Tibial artery (tissue), 4 donors: ENCODE results near the gene TEX48.
A peak's percentile ranks its signal among the peaks of the same experiment; 100 is the strongest.

Experiments used
- DNase-seq, 2 donors: peaks; one replicate each; pipeline ENCODE4 v3.0.0-alpha.2; 2019
- H3K27ac ChIP-seq, 2 donors: fragments of 200-600 bp; sonication (generic) in 1 of 2; 1 replicate in 1 of 2; 2 replicates in 1 of 2; pipeline ENCODE4 v1.5.1; 2018 to 2019; ENCODE audit warnings: mild to moderate bottlenecking in 1 of 2
- H3K27me3 ChIP-seq, 2 donors: fragments of 200-600 bp; sonication (generic) in 1 of 2; one replicate each; pipeline versions ENCODE4 v1.5.1 to v1.6.0; 2016 to 2019
- H3K36me3 ChIP-seq, 3 donors: fragments of 200-600 bp; sonication (generic) in 2 of 3; one replicate each; pipeline ENCODE4 v1.5.1; 2016 to 2019; ENCODE audit warnings: mild to moderate bottlenecking in 2 of 3
- H3K4me1 ChIP-seq, 4 donors: fragments of 200-600 bp; sonication (generic) in 2 of 4; 1 replicate in 3 of 4; 2 replicates in 1 of 4; pipeline ENCODE4 v1.5.1; 2016 to 2019
- H3K4me3 ChIP-seq, 2 donors: fragments of 200-600 bp; sonication (generic) in 1 of 2; 1 replicate in 1 of 2; 2 replicates in 1 of 2; pipeline ENCODE4 v1.5.1; 2018 to 2019; ENCODE audit warnings: mild to moderate bottlenecking in 2 of 2
- H3K9me3 ChIP-seq, 3 donors: fragments of 200-600 bp; sonication (generic) in 1 of 3; one replicate each; pipeline ENCODE4 v1.5.1; 2016 to 2019
- intact Hi-C: fragments of 100-400 bp; cut with DNase I; formaldehyde crosslinking; loops from one replicate; pipeline ENCODE4 v1.15.0; 2023; ENCODE audit warnings: low total_unique reads
- TF ChIP-seq, protein P1 (sequence below), 2 experiments: fragments of 200-600 bp in 1 of 2; fragments of 450-650 bp in 1 of 2; IDR thresholded peaks; one replicate each; pipeline ENCODE4 v1.5.1; 2017 to 2019; ENCODE audit warnings: antibody characterized with exemption in 2 of 2, mild to moderate bottlenecking in 1 of 2, moderate library complexity in 1 of 2

Gene TEX48

GRCh38 chr9:114621975-114622609 lies 59.9 kb downstream of the TEX48 start:
- Histone ChIP-seq H3K4me1 (peaks cover 0 to 4% (median 2%) of the 10 kb centered on the region in 4 donors), H3K27me3 (no peaks in the 10 kb centered on the region), H3K4me3 (no peak overlapping the region), H3K36me3 (peaks cover 0 to 21% (median 7%) of the 10 kb centered on the region in 3 donors), H3K9me3 (no peaks in the 10 kb centered on the region), H3K27ac (no peak overlapping the region)
- intact Hi-C loops = no loop called here
- TF ChIP-seq, protein P1, sequence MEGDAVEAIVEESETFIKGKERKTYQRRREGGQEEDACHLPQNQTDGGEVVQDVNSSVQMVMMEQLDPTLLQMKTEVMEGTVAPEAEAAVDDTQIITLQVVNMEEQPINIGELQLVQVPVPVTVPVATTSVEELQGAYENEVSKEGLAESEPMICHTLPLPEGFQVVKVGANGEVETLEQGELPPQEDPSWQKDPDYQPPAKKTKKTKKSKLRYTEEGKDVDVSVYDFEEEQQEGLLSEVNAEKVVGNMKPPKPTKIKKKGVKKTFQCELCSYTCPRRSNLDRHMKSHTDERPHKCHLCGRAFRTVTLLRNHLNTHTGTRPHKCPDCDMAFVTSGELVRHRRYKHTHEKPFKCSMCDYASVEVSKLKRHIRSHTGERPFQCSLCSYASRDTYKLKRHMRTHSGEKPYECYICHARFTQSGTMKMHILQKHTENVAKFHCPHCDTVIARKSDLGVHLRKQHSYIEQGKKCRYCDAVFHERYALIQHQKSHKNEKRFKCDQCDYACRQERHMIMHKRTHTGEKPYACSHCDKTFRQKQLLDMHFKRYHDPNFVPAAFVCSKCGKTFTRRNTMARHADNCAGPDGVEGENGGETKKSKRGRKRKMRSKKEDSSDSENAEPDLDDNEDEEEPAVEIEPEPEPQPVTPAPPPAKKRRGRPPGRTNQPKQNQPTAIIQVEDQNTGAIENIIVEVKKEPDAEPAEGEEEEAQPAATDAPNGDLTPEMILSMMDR (IDR thresholded peaks at IDR 0.05) = no peak
- DNase-seq = no peak

GRCh38 chr9:114621561-114621960 lies 60.4 kb downstream of the TEX48 start:
- intact Hi-C loops = no loop called here
- TF ChIP-seq, protein P1 (IDR thresholded peaks at IDR 0.05) = no peak
- Histone ChIP-seq H3K27ac (no peak overlapping the region), H3K4me1 (peaks cover 0 to 10% (median 2%) of the 10 kb centered on the region in 4 donors), H3K4me3 (no peak overlapping the region), H3K27me3 (no peaks in the 10 kb centered on the region), H3K36me3 (peaks cover 0 to 15% (median 2%) of the 10 kb centered on the region in 3 donors), H3K9me3 (no peaks in the 10 kb centered on the region)
- DNase-seq = no peak

- no peaks in the 10 kb centered on the region for H3K27me3 ChIP-seq
- H3K27ac ChIP-seq = no peak overlapping the region
- intact Hi-C loops = no loop called here
- peaks cover 0 to 10% (median 2%) of the 10 kb centered on the region in 4 donors for H3K4me1 ChIP-seq
- no peak for DNase-seq
- H3K9me3 ChIP-seq = no peaks in the 10 kb centered on the region
- H3K4me3 ChIP-seq = no peak overlapping the region
- TF ChIP-seq, protein P1 (IDR thresholded peaks at IDR 0.05) = no peak
- peaks cover 0 to 12% (median 0%) of the 10 kb centered on the region in 3 donors for H3K36me3 ChIP-seq
Measured at GRCh38 chr9:114619191-114619761, 62.7 kb downstream of the TEX48 start.

GRCh38 chr9:114616684-114617520 lies 65.1 kb downstream of the TEX48 start:
- Histone ChIP-seq H3K27ac (no peak overlapping the region), H3K4me3 (no peak overlapping the region), H3K27me3 (no peaks in the 10 kb centered on the region), H3K36me3 (peaks cover 0 to 12% (median 0%) of the 10 kb centered on the region in 3 donors), H3K9me3 (no peaks in the 10 kb centered on the region), H3K4me1 (peaks cover 0 to 23% (median 10%) of the 10 kb centered on the region in 4 donors)
- DNase-seq = peak; percentile 69 to 79
- TF ChIP-seq, protein P1 (IDR thresholded peaks at IDR 0.05) = no peak
- intact Hi-C loops = no loop called here
